ENCODE data around the gene S1PR1. TPM values are rescaled to one million over a fixed set of nuclear protein-coding genes. Genes with fewer than 3 reads are reported as not detected.

Gene S1PR1
- total RNA-seq, 1 donor from 2014 or later = 8.7 TPM

DNA sequence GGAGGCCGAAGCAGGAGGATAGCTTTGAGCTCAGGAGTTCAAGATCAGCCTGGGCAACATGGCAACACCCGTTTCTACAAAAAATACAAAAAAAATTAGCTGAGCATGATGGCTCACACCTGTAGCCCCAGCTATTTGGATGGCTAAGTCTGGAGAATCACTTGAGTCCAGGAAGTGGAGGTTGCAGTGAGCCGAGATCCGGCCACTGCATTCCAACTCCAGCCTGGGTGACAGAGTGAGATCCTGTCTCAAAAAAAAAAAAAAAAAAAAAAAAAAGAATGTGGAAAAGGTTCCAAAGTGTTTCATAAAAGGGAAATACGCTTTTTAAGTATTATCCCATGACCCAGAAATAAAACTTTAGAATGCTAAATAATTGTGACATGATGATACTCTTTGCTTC lies 8.0 kb downstream of the S1PR1 start:
- Mint-ChIP-seq H3K4me1 (peaks cover 9% of the 10 kb centered on the region), H3K27ac (no peak overlapping the region), H3K36me3 (peaks cover 25% of the 10 kb centered on the region), H3K9me3 (no peaks in the 10 kb centered on the region), H3K4me3 (no peak overlapping the region), H3K27me3 (ENCODE audit: insufficient read depth, low read depth) (no peaks in the 10 kb centered on the region)
- TF ChIP-seq EZH2phosphoT487 (IDR thresholded peaks at IDR 0.05) (no peak), EZH2 (IDR thresholded peaks at IDR 0.05) (no peak)
- TF ChIP-seq, protein P1, sequence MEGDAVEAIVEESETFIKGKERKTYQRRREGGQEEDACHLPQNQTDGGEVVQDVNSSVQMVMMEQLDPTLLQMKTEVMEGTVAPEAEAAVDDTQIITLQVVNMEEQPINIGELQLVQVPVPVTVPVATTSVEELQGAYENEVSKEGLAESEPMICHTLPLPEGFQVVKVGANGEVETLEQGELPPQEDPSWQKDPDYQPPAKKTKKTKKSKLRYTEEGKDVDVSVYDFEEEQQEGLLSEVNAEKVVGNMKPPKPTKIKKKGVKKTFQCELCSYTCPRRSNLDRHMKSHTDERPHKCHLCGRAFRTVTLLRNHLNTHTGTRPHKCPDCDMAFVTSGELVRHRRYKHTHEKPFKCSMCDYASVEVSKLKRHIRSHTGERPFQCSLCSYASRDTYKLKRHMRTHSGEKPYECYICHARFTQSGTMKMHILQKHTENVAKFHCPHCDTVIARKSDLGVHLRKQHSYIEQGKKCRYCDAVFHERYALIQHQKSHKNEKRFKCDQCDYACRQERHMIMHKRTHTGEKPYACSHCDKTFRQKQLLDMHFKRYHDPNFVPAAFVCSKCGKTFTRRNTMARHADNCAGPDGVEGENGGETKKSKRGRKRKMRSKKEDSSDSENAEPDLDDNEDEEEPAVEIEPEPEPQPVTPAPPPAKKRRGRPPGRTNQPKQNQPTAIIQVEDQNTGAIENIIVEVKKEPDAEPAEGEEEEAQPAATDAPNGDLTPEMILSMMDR (IDR thresholded peaks at IDR 0.05) = no peak
- peaks cover 3% of the 10 kb centered on the region for H3K4me1 ChIP-seq
- H4K20me1 ChIP-seq (ENCODE audit: low read depth) = no peaks in the 10 kb centered on the region
- H3K9me3 ChIP-seq (ENCODE audit: low read depth) = no peaks in the 10 kb centered on the region
- no peak overlapping the region for H3K4me3 ChIP-seq
- no peak overlapping the region for H2AFZ ChIP-seq (replicated peaks)
- no peaks in the 10 kb centered on the region for H3K36me3 ChIP-seq
- no peaks in the 10 kb centered on the region for H3F3A ChIP-seq (ENCODE audit: low read depth)
- H3K9ac ChIP-seq = no peak overlapping the region
- H3K27me3 ChIP-seq = no peaks in the 10 kb centered on the region
- no peaks in the 10 kb centered on the region for H3K79me2 ChIP-seq (ENCODE audit: low read depth)
- DNase-seq (ENCODE audit: low spot score) = no peak
- H3K4me2 ChIP-seq = no peak overlapping the region
- no peak overlapping the region for H3K27ac ChIP-seq

DNA sequence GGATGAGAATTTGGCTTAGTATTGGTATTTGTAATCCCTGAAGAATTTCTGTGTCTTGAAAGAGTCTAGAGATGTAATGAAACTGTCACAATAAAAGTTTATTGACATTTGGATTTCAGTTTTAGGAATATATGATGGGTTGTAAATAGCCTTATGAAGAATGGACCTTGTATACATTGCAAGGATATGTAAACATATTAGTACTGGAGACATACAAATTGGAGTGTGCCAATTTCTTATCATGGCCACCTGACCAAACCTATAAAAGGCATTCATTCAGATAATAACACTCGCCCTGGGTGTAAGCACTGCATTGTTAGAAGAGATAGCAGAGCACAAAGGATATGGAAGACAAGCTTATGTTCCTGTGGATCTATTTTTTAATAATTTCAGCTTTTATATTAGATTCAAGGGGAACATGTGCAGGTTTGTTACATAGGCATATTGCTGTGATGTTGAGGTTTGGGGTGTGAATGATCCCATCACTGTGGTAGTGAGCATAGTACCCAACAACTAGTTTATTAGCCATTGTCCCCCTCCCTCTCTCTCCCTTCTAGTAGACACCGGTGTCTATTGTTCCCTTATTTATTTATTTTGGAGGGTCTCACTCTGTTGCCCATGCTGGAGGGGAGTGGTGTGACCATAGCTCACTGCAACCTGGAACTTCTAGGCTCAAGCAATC lies 8.6 kb downstream of the S1PR1 start:
- TF ChIP-seq EZH2 (IDR thresholded peaks at IDR 0.05) (no peak), EZH2phosphoT487 (IDR thresholded peaks at IDR 0.05) (no peak)
- TF ChIP-seq, protein P1 (IDR thresholded peaks at IDR 0.05) = no peak
- Histone ChIP-seq H4K20me1 (ENCODE audit: low read depth) (no peaks in the 10 kb centered on the region), H3K27me3 (no peaks in the 10 kb centered on the region), H3K4me2 (no peak overlapping the region), H3K4me3 (no peak overlapping the region), H3K9me3 (ENCODE audit: low read depth) (no peaks in the 10 kb centered on the region), H3K4me1 (peaks cover 8% of the 10 kb centered on the region), H2AFZ (replicated peaks) (no peak overlapping the region), H3K9ac (no peak overlapping the region), H3K27ac (no peak overlapping the region), H3K79me2 (ENCODE audit: low read depth) (no peaks in the 10 kb centered on the region), H3F3A (ENCODE audit: low read depth) (peaks cover 4% of the 10 kb centered on the region), H3K36me3 (no peaks in the 10 kb centered on the region)
- Mint-ChIP-seq H3K36me3 (peaks cover 21% of the 10 kb centered on the region), H3K27me3 (ENCODE audit: insufficient read depth, low read depth) (no peaks in the 10 kb centered on the region), H3K4me1 (peaks cover 10% of the 10 kb centered on the region), H3K4me3 (no peak overlapping the region), H3K27ac (no peak overlapping the region), H3K9me3 (no peaks in the 10 kb centered on the region)
- DNase-seq (ENCODE audit: low spot score) = no peak

DNA sequence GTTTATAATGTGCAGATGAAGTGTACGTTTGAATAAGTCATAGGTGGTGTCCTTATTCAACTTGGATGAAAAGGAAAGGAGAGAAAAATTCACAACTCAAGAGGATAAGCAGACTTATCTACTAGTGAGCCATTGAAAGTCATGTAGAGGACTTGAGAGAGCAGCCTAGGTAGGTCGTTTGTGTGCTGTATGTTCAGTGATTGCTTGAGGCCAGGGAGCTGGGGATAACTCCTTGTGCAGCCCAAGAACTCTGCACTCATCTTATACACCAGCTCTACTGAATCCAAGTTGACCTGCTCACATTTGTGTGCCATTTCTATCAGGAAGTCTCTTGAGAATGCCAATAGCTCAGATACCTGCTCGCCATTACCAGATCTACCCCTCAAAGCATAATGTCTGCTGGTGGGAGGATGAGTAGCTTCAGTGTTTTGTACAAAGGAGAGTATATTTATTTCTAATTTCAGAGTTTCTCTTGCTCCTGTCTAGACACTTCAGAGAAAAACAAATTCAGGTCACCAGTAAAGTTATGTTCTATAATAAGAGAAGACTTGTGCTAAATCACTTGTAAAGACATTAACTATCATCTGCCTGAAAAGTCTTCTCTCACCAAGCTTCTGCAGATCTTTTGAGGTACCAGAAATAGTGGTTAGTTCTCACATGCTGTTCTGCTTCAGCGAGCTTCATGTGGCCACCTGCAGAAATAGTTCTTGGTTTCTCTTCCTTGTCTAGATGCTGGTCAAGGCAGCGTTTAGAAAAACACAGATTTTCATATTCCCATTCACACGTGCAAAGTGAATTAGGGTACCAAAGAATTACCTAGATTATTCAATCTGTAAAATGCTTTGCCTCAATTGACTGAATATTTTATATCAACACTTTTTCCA lies 10.8 kb downstream of the S1PR1 start:
- Histone ChIP-seq H3K36me3 (no peaks in the 10 kb centered on the region), H3K9ac (no peak overlapping the region), H3K27ac (no peak overlapping the region), H3F3A (ENCODE audit: low read depth) (peaks cover 17% of the 10 kb centered on the region), H3K27me3 (no peaks in the 10 kb centered on the region), H3K4me2 (no peak overlapping the region), H3K79me2 (ENCODE audit: low read depth) (no peaks in the 10 kb centered on the region), H4K20me1 (ENCODE audit: low read depth) (no peaks in the 10 kb centered on the region), H2AFZ (replicated peaks) (no peak overlapping the region), H3K4me1 (peaks cover 21% of the 10 kb centered on the region), H3K9me3 (ENCODE audit: low read depth) (no peaks in the 10 kb centered on the region), H3K4me3 (no peak overlapping the region)
- Mint-ChIP-seq H3K9me3 (no peaks in the 10 kb centered on the region), H3K36me3 (peaks cover 5% of the 10 kb centered on the region), H3K27me3 (ENCODE audit: insufficient read depth, low read depth) (no peaks in the 10 kb centered on the region), H3K4me3 (no peak overlapping the region), H3K27ac (no peak overlapping the region), H3K4me1 (peaks cover 18% of the 10 kb centered on the region)
- TF ChIP-seq EZH2 (IDR thresholded peaks at IDR 0.05) (no peak), EZH2phosphoT487 (IDR thresholded peaks at IDR 0.05) (no peak)
- TF ChIP-seq, protein P1 (IDR thresholded peaks at IDR 0.05) = no peak
- no peak for DNase-seq (ENCODE audit: low spot score)
